PFSK-1 (cell line): ENCODE results near the gene MMRN1.

Source experiments
- POLR2AphosphoS5 ChIP-seq: IDR thresholded peaks from 2 replicates; pipeline ENCODE4 v1.6.1; 2012; ENCODE audit warnings: low read depth, mild to moderate bottlenecking, control low read depth, low read length, moderate library complexity
- SIN3A ChIP-seq: IDR thresholded peaks from 2 replicates; pipeline ENCODE4 v1.6.1; 2012; ENCODE audit warnings: mild to moderate bottlenecking, low read length, moderate library complexity, borderline replicate concordance; ENCODE audit not compliant: insufficient read depth
- TAF1 ChIP-seq: IDR thresholded peaks from 2 replicates; pipeline ENCODE4 v1.6.1; 2012; ENCODE audit warnings: low read length, control low read depth, borderline replicate concordance; ENCODE audit not compliant: insufficient read depth
- TF ChIP-seq, protein P1 (sequence below), 2 experiments: IDR thresholded peaks; 2 replicates each; pipeline versions ENCODE4 v1.6.1 to v1.8.0; 2011 to 2012; ENCODE audit warnings: low read depth in 2 of 2, low read length in 2 of 2, control low read depth in 1 of 2, inconsistent platforms in 1 of 2, mild to moderate bottlenecking in 1 of 2, moderate library complexity in 1 of 2; ENCODE audit not compliant: insufficient read depth in 1 of 2

- TF ChIP-seq TAF1: no peak
- TF ChIP-seq POLR2AphosphoS5: no peak
- TF ChIP-seq, protein P1, sequence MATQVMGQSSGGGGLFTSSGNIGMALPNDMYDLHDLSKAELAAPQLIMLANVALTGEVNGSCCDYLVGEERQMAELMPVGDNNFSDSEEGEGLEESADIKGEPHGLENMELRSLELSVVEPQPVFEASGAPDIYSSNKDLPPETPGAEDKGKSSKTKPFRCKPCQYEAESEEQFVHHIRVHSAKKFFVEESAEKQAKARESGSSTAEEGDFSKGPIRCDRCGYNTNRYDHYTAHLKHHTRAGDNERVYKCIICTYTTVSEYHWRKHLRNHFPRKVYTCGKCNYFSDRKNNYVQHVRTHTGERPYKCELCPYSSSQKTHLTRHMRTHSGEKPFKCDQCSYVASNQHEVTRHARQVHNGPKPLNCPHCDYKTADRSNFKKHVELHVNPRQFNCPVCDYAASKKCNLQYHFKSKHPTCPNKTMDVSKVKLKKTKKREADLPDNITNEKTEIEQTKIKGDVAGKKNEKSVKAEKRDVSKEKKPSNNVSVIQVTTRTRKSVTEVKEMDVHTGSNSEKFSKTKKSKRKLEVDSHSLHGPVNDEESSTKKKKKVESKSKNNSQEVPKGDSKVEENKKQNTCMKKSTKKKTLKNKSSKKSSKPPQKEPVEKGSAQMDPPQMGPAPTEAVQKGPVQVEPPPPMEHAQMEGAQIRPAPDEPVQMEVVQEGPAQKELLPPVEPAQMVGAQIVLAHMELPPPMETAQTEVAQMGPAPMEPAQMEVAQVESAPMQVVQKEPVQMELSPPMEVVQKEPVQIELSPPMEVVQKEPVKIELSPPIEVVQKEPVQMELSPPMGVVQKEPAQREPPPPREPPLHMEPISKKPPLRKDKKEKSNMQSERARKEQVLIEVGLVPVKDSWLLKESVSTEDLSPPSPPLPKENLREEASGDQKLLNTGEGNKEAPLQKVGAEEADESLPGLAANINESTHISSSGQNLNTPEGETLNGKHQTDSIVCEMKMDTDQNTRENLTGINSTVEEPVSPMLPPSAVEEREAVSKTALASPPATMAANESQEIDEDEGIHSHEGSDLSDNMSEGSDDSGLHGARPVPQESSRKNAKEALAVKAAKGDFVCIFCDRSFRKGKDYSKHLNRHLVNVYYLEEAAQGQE (IDR thresholded peaks at IDR 0.05; ENCODE audit: insufficient read depth in 1 of 2, low read depth in 2 of 2, low read length in 2 of 2): no peak
- no peak for TF ChIP-seq SIN3A
Observed at GRCh38 chr4:89913623-89914022, 19.0 kb downstream of the MMRN1 start.
